Measurements from ENCODE around the gene MICALL1.
"Not testable (repeated sequence)": the region's sequence is repeated elsewhere in the genome, so short reads cannot be mapped to it uniquely, and the experiment has no call there.

MICALL1 gene

GRCh38 chr22:37931893-37932389 is 25.8 kb downstream of the MICALL1 start:
- DNase-seq = no peak

- DNase-seq = no peak
Observed at GRCh38 chr22:37932401-37932800, 26.3 kb downstream of the MICALL1 start.

- no peak for DNase-seq
Observed at GRCh38 chr22:37932821-37933578, 26.9 kb downstream of the MICALL1 start.

- peak; percentile 92 for DNase-seq
Observed at GRCh38 chr22:37933711-37934376, 27.7 kb downstream of the MICALL1 start.

GRCh38 chr22:37940698-37941376 is 34.7 kb downstream of the MICALL1 start:
- DNase-seq = no peak

GRCh38 chr22:37942133-37942532 is 36.0 kb downstream of the MICALL1 start:
- DNase-seq = no peak

- DNase-seq = no peak
Observed at GRCh38 chr22:37943136-37943824, 37.2 kb downstream of the MICALL1 start.

GRCh38 chr22:37943825-37944198 is 37.7 kb downstream of the MICALL1 start:
- DNase-seq = no peak

- not testable (repeated sequence) for DNase-seq
Observed at GRCh38 chr22:37944423-37944822, 38.3 kb downstream of the MICALL1 start.

GRCh38 chr22:37947142-37947795 is 41.2 kb downstream of the MICALL1 start:
- not testable (repeated sequence) for DNase-seq

- DNase-seq = no peak
Observed at GRCh38 chr22:37951305-37951704, 45.2 kb downstream of the MICALL1 start.

GRCh38 chr22:37952629-37953028 is 46.5 kb downstream of the MICALL1 start:
- not testable (repeated sequence) for DNase-seq

GRCh38 chr22:37953062-37953436 is 47.0 kb downstream of the MICALL1 start:
- DNase-seq = no peak

GRCh38 chr22:37953437-37954179 is 47.5 kb downstream of the MICALL1 start, which contains the start of the genes C22orf23 and POLR2F:
C22orf23 (minus strand) TSS chr22:37953601; CDS start chr22:37953149, 452 bp downstream.
POLR2F (plus strand) TSS chr22:37953699; CDS start chr22:37953788, 89 bp downstream.
- peak; percentile 97 for DNase-seq

GRCh38 chr22:37954686-37955085 is 48.6 kb downstream of the MICALL1 start:
- no peak for DNase-seq

GRCh38 chr22:37955825-37956397 is 49.8 kb downstream of the MICALL1 start:
- DNase-seq = not testable (repeated sequence)

GRCh38 chr22:37957232-37957631 is 51.1 kb downstream of the MICALL1 start:
- no peak for DNase-seq

GRCh38 chr22:37959231-37959825 is 53.2 kb downstream of the MICALL1 start:
- no peak for DNase-seq

- no peak for DNase-seq
Observed at GRCh38 chr22:37961062-37961461, 55.0 kb downstream of the MICALL1 start.

GRCh38 chr22:37965940-37966664 is 60.0 kb downstream of the MICALL1 start:
- no peak for DNase-seq
